Left lung (tissue), 10 donors: Measurements from ENCODE around the gene SIK1. TPM values are rescaled to one million over a fixed set of nuclear protein-coding genes. Genes with fewer than 3 reads are reported as not detected.

Experiments used
- ATAC-seq: fragments of 200-7000 bp; cut with Tn5 transposase; one replicate; pipeline ENCODE4 v1.9.1; 2020; ENCODE audit warnings: moderate library complexity
- DNase-seq, 4 donors: peaks; one replicate each; pipeline ENCODE4 v3.0.0-alpha.2; 2013 to 2020
- H3K27ac ChIP-seq, 2 donors: fragments of 200-600 bp; sonication (generic) in 1 of 2; one replicate each; pipeline versions ENCODE4 v1.5.0 to v1.8.0; 2020 to 2021
- H3K27me3 ChIP-seq, 2 donors: fragments of 200-600 bp; sonication (generic) in 1 of 2; one replicate each; pipeline versions ENCODE4 v1.5.0 to v1.8.0; 2020 to 2021
- H3K36me3 ChIP-seq, 2 donors: fragments of 200-600 bp; sonication (generic) in 1 of 2; one replicate each; pipeline versions ENCODE4 v1.5.0 to v1.8.0; 2020 to 2021
- H3K4me1 ChIP-seq, 2 donors: fragments of 200-600 bp; one replicate each; pipeline ENCODE4 v1.8.0; 2021
- H3K4me3 ChIP-seq, 2 donors: fragments of 200-600 bp; sonication (generic) in 1 of 2; one replicate each; pipeline versions ENCODE4 v1.5.0 to v1.8.0; 2020 to 2021; ENCODE audit warnings: mild to moderate bottlenecking in 1 of 2
- H3K9me3 ChIP-seq, 2 donors: fragments of 200-600 bp; sonication (generic) in 1 of 2; one replicate each; pipeline versions ENCODE4 v1.5.0 to v1.8.0; 2020 to 2021
- CTCF ChIP-seq, 2 donors: fragments of 200-600 bp; sonication (generic) in 1 of 2; IDR thresholded peaks; one replicate each; pipeline versions ENCODE4 v1.5.0 to v1.8.0; 2021; ENCODE audit warnings: antibody characterized with exemption in 2 of 2
- intact Hi-C, 2 donors: fragments of 100-400 bp; cut with DNase I; formaldehyde crosslinking; loops; one replicate each; pipeline versions ENCODE4 v1.11.2 to v1.14.2; 2022
- polyA plus RNA-seq, 6 donors: library from polyadenylated mRNA; unstranded; fragments of 120-200 nt; gene quantifications; one replicate each; pipeline ENCODE4 v1.2.1, GENCODE V29; 2013; ENCODE audit not compliant: insufficient read length in 6 of 6
- total RNA-seq, 2 donors: library from RNA; stranded (reverse); fragmentation: NEBNext Ultra II Directional; extraction: Animal tissue kit (Norgen Biotek cat#: 25700); gene quantifications; one replicate each; pipeline ENCODE4 v1.2.1, GENCODE V29; 2021
- donor health status: DM: no; HTN: yes; CAD: no.
- donor health status: DM: no; HTN: no; CAD: no.

The SIK1 gene
- total and polyA plus RNA-seq, 8 donors, result 5.7 to 61.0 (median 24.5) TPM

- peaks cover 4 to 9% of the 10 kb centered on the region in 2 donors for H3K4me1 ChIP-seq
- intact Hi-C loops, result no loop called here
Observed at GRCh38 chr21:43367296-43367695, 59.6 kb downstream of the SIK1 start.

GRCh38 chr21:43366656-43367055 is 60.3 kb downstream of the SIK1 start:
- no peak for ATAC-seq
- Histone ChIP-seq H3K36me3 (no peaks in the 10 kb centered on the region), H3K9me3 (no peaks in the 10 kb centered on the region), H3K4me3 (no peak overlapping the region), H3K27ac (no peak overlapping the region), H3K4me1 (peaks cover 4 to 13% of the 10 kb centered on the region in 2 donors), H3K27me3 (peaks cover 0 to 13% of the 10 kb centered on the region in 2 donors)
- intact Hi-C loops, result no loop called here
- TF ChIP-seq CTCF (IDR thresholded peaks at IDR 0.05), result no peak
- DNase-seq, result peak in 1 of 4 donors; percentile 50

More at GRCh38 chr21:43367296-43367695, 59.6 kb downstream of the SIK1 start:
- TF ChIP-seq CTCF (IDR thresholded peaks at IDR 0.05), result no peak
- Histone ChIP-seq H3K27me3 (peaks cover 0 to 7% of the 10 kb centered on the region in 2 donors), H3K9me3 (no peaks in the 10 kb centered on the region), H3K27ac (no peak overlapping the region), H3K36me3 (no peaks in the 10 kb centered on the region), H3K4me3 (no peak overlapping the region)
- ATAC-seq (no peak), DNase-seq (peak in 2 of 4 donors; percentile 61 to 65)

DNA sequence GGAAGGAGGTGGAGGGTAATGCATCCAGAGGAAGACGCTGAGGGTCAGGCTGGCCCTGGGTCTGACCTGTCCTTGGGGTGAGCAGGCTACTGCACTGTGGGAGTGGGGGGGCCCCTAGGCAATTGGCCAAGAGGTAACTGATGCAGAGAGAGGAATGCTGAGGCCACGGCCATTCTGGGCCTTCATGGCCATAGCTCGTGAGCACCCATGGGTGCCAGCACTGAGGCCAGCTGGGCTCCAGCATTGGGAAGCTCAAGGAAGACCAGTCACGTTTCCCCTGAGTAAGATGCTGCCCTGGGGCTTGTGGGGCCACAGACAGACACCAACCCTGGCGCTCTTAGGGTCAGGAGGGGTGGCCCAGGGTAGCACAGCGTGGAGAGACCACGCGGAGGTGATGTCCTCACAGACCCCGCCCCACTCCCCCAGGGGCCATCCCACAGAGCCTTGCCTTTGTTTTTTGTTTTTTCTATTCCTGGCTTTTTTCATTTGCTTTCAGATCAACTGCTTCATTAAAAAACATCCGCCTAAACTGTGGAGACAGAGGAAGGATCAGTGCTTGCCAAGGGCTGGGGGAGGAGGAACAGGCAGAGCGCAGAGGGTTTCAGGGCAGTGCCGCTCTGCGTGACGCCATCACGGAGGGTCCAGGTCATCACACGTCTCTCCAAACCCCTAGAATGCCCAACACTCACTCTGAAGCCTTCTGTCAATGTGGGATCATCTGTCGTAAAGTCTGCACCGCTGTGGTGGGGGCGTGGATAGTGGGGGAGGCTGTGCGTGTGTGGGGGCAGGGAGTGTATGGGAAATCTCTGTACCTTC is 61.1 kb downstream of the SIK1 start:
- TF ChIP-seq CTCF (IDR thresholded peaks at IDR 0.05), result no peak
- intact Hi-C loops, result no loop called here
- no peak overlapping the region for H3K27ac ChIP-seq
- no peak overlapping the region for H3K4me3 ChIP-seq
- peak in 1 of 4 donors; percentile 51 for DNase-seq
- H3K27me3 ChIP-seq, result peaks cover 0 to 17% of the 10 kb centered on the region in 2 donors
- peaks cover 4 to 15% of the 10 kb centered on the region in 2 donors for H3K4me1 ChIP-seq
- no peaks in the 10 kb centered on the region for H3K36me3 ChIP-seq
- no peak for ATAC-seq
- H3K9me3 ChIP-seq, result no peaks in the 10 kb centered on the region

DNA sequence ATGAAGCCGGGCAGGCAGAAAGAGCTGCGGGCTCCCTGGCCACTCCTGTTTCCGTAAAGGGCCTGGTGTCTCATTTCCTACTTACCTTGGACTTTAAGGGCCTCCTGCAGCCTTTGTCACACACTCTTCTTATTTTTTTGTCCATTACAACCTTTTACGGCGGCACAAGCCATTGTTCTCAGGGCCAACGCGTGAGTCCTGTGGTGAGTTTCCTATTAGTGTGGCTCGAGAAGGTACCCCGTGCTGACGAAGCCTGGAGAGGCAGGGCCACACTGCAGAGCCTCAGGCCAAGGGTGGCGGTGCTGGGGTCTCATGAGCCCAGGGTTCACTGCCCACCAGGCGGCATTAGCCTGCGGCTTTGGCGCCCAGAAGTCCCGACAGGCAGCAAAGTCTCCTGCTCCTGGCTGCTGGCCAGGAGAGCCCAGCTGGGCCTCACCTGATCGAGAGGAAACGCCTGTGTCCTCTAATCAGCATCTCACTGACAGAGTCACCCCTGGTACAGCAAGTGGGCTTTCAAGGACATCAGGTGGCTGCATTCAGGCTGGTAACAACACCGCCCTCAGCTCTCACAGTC is 62.0 kb downstream of the SIK1 start:
- no peak for ATAC-seq

More for the DNA sequence above, 62.0 kb downstream of the SIK1 start:
- Histone ChIP-seq H3K27me3 (peaks cover 0 to 17% of the 10 kb centered on the region in 2 donors), H3K36me3 (no peaks in the 10 kb centered on the region), H3K4me1 (peaks cover 4 to 15% of the 10 kb centered on the region in 2 donors), H3K9me3 (no peaks in the 10 kb centered on the region), H3K27ac (no peak overlapping the region), H3K4me3 (no peak overlapping the region)
- no peak for TF ChIP-seq CTCF (IDR thresholded peaks at IDR 0.05)
- peak in 2 of 4 donors; percentile 74 to 79 for DNase-seq
- intact Hi-C loops, result no loop called here

Other genes starting within 250 kb of the SIK1 start
- gene HSF2BP, start 232.4 kb upstream of the SIK1 start, total RNA-seq, result under 1 TPM; 0.29 to 0.58 TPM
- gene HSF2BP, start 232.4 kb upstream of the SIK1 start, polyA plus RNA-seq, result 1 to 10 TPM; 1.1 to 1.7 (median 1.3) TPM
- 10 to 100 TPM; 16.0 to 20.3 TPM for gene RRP1B, start 232.4 kb upstream of the SIK1 start, total RNA-seq
- gene RRP1B, start 232.4 kb upstream of the SIK1 start, polyA plus RNA-seq, result 10 to 100 TPM; 27.9 to 33.3 (median 28.9) TPM